Kidney epithelial cell (primary cell): ENCODE measurements around the gene ASAP3. TPM values are rescaled to one million over a fixed set of nuclear protein-coding genes. Genes with fewer than 3 reads are reported as not detected.

ENCODE experiments used
- DNase-seq: peaks from one replicate; pipeline ENCODE4 v3.0.0-alpha.2; 2010; ENCODE audit warnings: low read depth
- H3K27me3 ChIP-seq: 2 replicates; pipeline ENCODE4 v1.6.0; 2011; ENCODE audit warnings: low read length; ENCODE audit not compliant: control insufficient read depth, insufficient read depth
- H3K36me3 ChIP-seq: 2 replicates; pipeline ENCODE4 v1.5.1; 2011; ENCODE audit warnings: low read length; ENCODE audit not compliant: control insufficient read depth, insufficient read depth
- H3K4me3 ChIP-seq: 2 replicates; pipeline ENCODE4 v1.5.1; 2011; ENCODE audit warnings: low read depth, mild to moderate bottlenecking, control low read depth, low read length
- CTCF ChIP-seq: IDR thresholded peaks from 2 replicates; pipeline ENCODE4 v1.5.1; 2011; ENCODE audit warnings: mild to moderate bottlenecking, moderate library complexity, low read length, control low read depth, inconsistent platforms; ENCODE audit not compliant: insufficient read depth, poor library complexity, severe bottlenecking
- total RNA-seq: library from RNA; depleted of rRNA; stranded (reverse); fragments of >200 nt; gene quantifications from 2 replicates; pipeline ENCODE4 v1.2.3, GENCODE V29; 2015

The ASAP3 gene
- total RNA-seq, 1 donor from 2014 or later: 17.7 TPM

- H3K36me3 ChIP-seq: no peaks in the 10 kb centered on the region
- no peak for TF ChIP-seq CTCF
- no peak overlapping the region for H3K4me3 ChIP-seq
- DNase-seq: no peak
- no peaks in the 10 kb centered on the region for H3K27me3 ChIP-seq
These were observed 8.3 kb downstream of the ASAP3 start for GRCh38 chr1:23475641-23476040.

GRCh38 chr1:23475134-23475628 is 8.8 kb downstream of the ASAP3 start:
- Histone ChIP-seq H3K36me3 (no peaks in the 10 kb centered on the region), H3K4me3 (no peak overlapping the region), H3K27me3 (no peaks in the 10 kb centered on the region)
- DNase-seq: peak; percentile 51
- no peak for TF ChIP-seq CTCF

GRCh38 chr1:23473037-23473800 is 10.8 kb downstream of the ASAP3 start:
- H3K36me3 ChIP-seq: no peaks in the 10 kb centered on the region
- peak; percentile 57 for DNase-seq
- no peak overlapping the region for H3K4me3 ChIP-seq
- TF ChIP-seq CTCF: no peak
- no peaks in the 10 kb centered on the region for H3K27me3 ChIP-seq

GRCh38 chr1:23472351-23473036 is 11.5 kb downstream of the ASAP3 start:
- Histone ChIP-seq H3K27me3 (no peaks in the 10 kb centered on the region), H3K4me3 (no peak overlapping the region), H3K36me3 (no peaks in the 10 kb centered on the region)
- no peak for TF ChIP-seq CTCF
- no peak for DNase-seq

GRCh38 chr1:23471473-23472075 is 12.4 kb downstream of the ASAP3 start:
- TF ChIP-seq CTCF: no peak
- H3K27me3 ChIP-seq: no peaks in the 10 kb centered on the region
- no peak for DNase-seq
- no peak overlapping the region for H3K4me3 ChIP-seq
- H3K36me3 ChIP-seq: no peaks in the 10 kb centered on the region
